HCT116 (cell line): Measurements from ENCODE around the gene ARFRP1.

Experiments
- CEBPB ChIP-seq: IDR thresholded peaks from 2 replicates; pipeline ENCODE4 v1.6.1; 2012; ENCODE audit warnings: low read depth
- EZH2 ChIP-seq: fragments of 200-600 bp; sonication (generic); IDR thresholded peaks from 2 replicates; pipeline ENCODE4 v1.6.1; 2017; ENCODE audit warnings: antibody characterized with exemption, mixed run types
- EZH2phosphoT487 ChIP-seq: fragments of 200-600 bp; IDR thresholded peaks from 2 replicates; pipeline ENCODE4 v1.6.1; 2018; ENCODE audit warnings: antibody characterized with exemption, borderline replicate concordance
- POLR2A ChIP-seq: IDR thresholded peaks from 2 replicates; pipeline ENCODE4 v1.7.0; 2011; ENCODE audit warnings: borderline replicate concordance; ENCODE audit not compliant: insufficient read depth, insufficient read length; ENCODE audit errors: extremely low read depth
- SIN3A ChIP-seq: IDR thresholded peaks from 2 replicates; pipeline ENCODE4 v1.6.1; 2012; ENCODE audit warnings: low read depth
- SP1 ChIP-seq: IDR thresholded peaks from 2 replicates; pipeline ENCODE4 v1.6.1; 2012; ENCODE audit warnings: low read depth
- SRF ChIP-seq: IDR thresholded peaks from 2 replicates; pipeline ENCODE4 v1.6.1; 2012; ENCODE audit warnings: low read depth
- TF ChIP-seq, protein P1 (sequence below), 3 experiments: fragments of 200-600 bp in 1 of 3; sonication (generic) in 1 of 3; IDR thresholded peaks in 2 of 3; conservative IDR thresholded peaks in 1 of 3; 2 replicates each; pipeline ENCODE4 v1.5.1; 2012 to 2017; ENCODE audit warnings: low read depth in 2 of 3, low read length in 2 of 3, antibody characterized with exemption in 1 of 3, borderline replicate concordance in 1 of 3, control low read depth in 1 of 3, mild to moderate bottlenecking in 1 of 3, mixed read lengths in 1 of 3, mixed run types in 1 of 3, moderate library complexity in 1 of 3; ENCODE audit not compliant: insufficient read depth in 1 of 3
- TF ChIP-seq, protein P2 (sequence below): IDR thresholded peaks from 2 replicates; pipeline ENCODE4 v1.6.1; 2011; ENCODE audit warnings: mild to moderate bottlenecking, low read length, moderate library complexity; ENCODE audit not compliant: insufficient replicate concordance; ENCODE audit errors: extremely low read depth

DNA sequence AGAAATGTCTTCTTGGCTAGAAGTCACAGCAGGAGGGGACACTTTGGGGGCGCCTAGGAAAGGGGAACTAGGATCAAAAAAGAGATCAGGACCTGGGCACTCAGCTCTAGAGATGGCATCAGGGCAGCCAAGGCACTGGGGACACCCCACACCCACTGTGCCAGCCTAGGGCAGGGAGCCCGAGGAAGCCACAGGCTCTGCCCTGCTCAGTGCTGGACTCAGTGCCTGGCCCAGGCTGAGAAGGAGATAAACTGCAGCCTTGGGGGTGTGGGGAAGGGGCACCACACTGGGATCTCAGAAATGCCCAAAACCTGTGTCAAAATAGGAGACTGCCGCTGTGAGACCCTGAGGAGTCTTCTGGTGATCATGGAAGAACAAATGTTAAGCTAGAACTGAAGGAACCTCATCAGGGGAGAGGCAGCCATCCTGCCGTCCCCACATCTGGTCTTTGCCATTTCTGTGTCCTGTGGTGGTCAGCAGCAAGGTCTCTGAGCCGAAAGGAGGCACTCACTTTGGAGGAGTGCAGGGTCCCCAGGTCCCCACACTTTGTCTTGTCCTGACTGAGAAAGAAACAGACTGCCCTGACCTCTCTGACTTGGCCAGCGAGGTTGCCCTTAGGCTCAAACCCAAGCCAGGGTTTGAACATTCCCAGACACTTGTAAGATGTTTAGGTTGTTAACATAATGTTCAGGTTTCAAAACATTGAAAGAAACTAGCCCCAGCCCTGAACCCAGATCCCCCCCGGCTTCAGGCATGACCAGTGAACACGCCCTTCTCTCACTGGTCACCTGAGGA is 2.3 kb downstream of the ARFRP1 start:
- TF ChIP-seq EZH2 (no peak), SIN3A (no peak), CEBPB (no peak), SRF (no peak), EZH2phosphoT487 (no peak), POLR2A (no peak), SP1 (no peak)
- TF ChIP-seq, protein P1, sequence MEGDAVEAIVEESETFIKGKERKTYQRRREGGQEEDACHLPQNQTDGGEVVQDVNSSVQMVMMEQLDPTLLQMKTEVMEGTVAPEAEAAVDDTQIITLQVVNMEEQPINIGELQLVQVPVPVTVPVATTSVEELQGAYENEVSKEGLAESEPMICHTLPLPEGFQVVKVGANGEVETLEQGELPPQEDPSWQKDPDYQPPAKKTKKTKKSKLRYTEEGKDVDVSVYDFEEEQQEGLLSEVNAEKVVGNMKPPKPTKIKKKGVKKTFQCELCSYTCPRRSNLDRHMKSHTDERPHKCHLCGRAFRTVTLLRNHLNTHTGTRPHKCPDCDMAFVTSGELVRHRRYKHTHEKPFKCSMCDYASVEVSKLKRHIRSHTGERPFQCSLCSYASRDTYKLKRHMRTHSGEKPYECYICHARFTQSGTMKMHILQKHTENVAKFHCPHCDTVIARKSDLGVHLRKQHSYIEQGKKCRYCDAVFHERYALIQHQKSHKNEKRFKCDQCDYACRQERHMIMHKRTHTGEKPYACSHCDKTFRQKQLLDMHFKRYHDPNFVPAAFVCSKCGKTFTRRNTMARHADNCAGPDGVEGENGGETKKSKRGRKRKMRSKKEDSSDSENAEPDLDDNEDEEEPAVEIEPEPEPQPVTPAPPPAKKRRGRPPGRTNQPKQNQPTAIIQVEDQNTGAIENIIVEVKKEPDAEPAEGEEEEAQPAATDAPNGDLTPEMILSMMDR (IDR thresholded peaks at IDR 0.05 in 2 of 3, conservative IDR thresholded peaks at IDR 0.05 in 1 of 3; ENCODE audit: borderline replicate concordance in 1 of 3, insufficient read depth in 1 of 3, low read depth in 2 of 3, low read length in 2 of 3) = no peak
- TF ChIP-seq, protein P2, sequence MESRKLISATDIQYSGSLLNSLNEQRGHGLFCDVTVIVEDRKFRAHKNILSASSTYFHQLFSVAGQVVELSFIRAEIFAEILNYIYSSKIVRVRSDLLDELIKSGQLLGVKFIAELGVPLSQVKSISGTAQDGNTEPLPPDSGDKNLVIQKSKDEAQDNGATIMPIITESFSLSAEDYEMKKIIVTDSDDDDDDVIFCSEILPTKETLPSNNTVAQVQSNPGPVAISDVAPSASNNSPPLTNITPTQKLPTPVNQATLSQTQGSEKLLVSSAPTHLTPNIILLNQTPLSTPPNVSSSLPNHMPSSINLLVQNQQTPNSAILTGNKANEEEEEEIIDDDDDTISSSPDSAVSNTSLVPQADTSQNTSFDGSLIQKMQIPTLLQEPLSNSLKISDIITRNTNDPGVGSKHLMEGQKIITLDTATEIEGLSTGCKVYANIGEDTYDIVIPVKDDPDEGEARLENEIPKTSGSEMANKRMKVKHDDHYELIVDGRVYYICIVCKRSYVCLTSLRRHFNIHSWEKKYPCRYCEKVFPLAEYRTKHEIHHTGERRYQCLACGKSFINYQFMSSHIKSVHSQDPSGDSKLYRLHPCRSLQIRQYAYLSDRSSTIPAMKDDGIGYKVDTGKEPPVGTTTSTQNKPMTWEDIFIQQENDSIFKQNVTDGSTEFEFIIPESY = no peak
